H1 (cell line): ENCODE results near the gene LANCL1. TPM values are rescaled to one million over a fixed set of nuclear protein-coding genes. Genes with fewer than 3 reads are reported as not detected.

Experiments
- polyA plus RNA-seq, 7 experiments: library from polyadenylated mRNA; depleted of rRNA in 3 of 7; stranded (reverse) in 5 of 7; unstranded in 2 of 7; fragments of >200 nt in 5 of 7; fragments of 200-250 nt in 2 of 7; gene quantifications; 1 replicate in 5 of 7; 2 replicates in 1 of 7; 4 replicates in 1 of 7; pipeline versions ENCODE4 v1.2.1 to v1.2.3, GENCODE V29; 2011 to 2013; ENCODE audit warnings: missing spikeins in 2 of 7, mixed read lengths in 2 of 7
- total RNA-seq: library from RNA; stranded (reverse); fragmentation: NEBNext Ultra II Directional; extraction: Animal tissue kit (Norgen Biotek cat#: 25700); gene quantifications from 2 replicates; pipeline ENCODE4 v1.2.1, GENCODE V29; 2021

The LANCL1 gene
- total and polyA plus RNA-seq, 2 of the 8 experiments (the other 6 are each of a cell fraction or from before 2014, with no cell fraction given), result 26.2 to 48.7 TPM

Other genes with a start within 250 kb of the LANCL1 start
- not detected in 2 replicates for gene MYL1, start 161.6 kb downstream of the LANCL1 start, total RNA-seq
- gene MYL1, start 161.6 kb downstream of the LANCL1 start, polyA plus RNA-seq (2011; rRNA removed), result not detected in 2 replicates
- gene CPS1, start 79.8 kb upstream of the LANCL1 start, total RNA-seq, result 15.7 and 16.4 TPM in 2 replicates
- 6.6 and 7.9 TPM in 2 replicates for gene CPS1, start 79.8 kb upstream of the LANCL1 start, polyA plus RNA-seq (2011; rRNA removed)